GM18507 (cell line): Measurements from ENCODE around the gene LRRC73.
A peak's percentile ranks its signal among the peaks of the same experiment; 100 is the strongest.
"Not testable (repeated sequence)": the region's sequence is repeated elsewhere in the genome, so short reads cannot be mapped to it uniquely, and the experiment has no call there.

Experiments used
- DNase-seq: peaks from one replicate; pipeline ENCODE4 v3.0.0; 2011; ENCODE audit warnings: low read depth; ENCODE audit not compliant: insufficient read length; ENCODE audit errors: extremely low spot score
- FAIRE-seq: peaks from 2 replicates; lab custom pipeline; 2011; peaks lifted over from hg19 to GRCh38; lab: Jason Lieb, UNC

The LRRC73 gene

GRCh38 chr6:43515808-43516207, 5.7 kb upstream of the LRRC73 start:
- DNase-seq (no peak), FAIRE-seq (no peak)

GRCh38 chr6:43511824-43512415, 1.8 kb upstream of the LRRC73 start:
- FAIRE-seq, result no peak

GRCh38 chr6:43510827-43511163, 649 bp upstream of the LRRC73 start:
- FAIRE-seq, result no peak
- DNase-seq, result no peak

More at GRCh38 chr6:43511824-43512415, 1.8 kb upstream of the LRRC73 start:
- DNase-seq, result no peak

- FAIRE-seq, result no peak
- DNase-seq, result no peak
These were observed 783 bp downstream of the LRRC73 start for GRCh38 chr6:43509142-43509983.

- FAIRE-seq (no peak), DNase-seq (no peak)
These were observed 1.5 kb downstream of the LRRC73 start for GRCh38 chr6:43508481-43509141.

- DNase-seq (peak; percentile 57), FAIRE-seq (peak; percentile 95)
These were observed 3.3 kb downstream of the LRRC73 start for GRCh38 chr6:43506667-43507471.

GRCh38 chr6:43506171-43506570, 4.0 kb downstream of the LRRC73 start:
- DNase-seq (no peak), FAIRE-seq (no peak)

- no peak for FAIRE-seq
- no peak for DNase-seq
These were observed 4.4 kb downstream of the LRRC73 start for GRCh38 chr6:43505718-43506117.

- FAIRE-seq (no peak), DNase-seq (no peak)
These were observed 5.2 kb downstream of the LRRC73 start for GRCh38 chr6:43504756-43505593.

- DNase-seq, result no peak
- FAIRE-seq, result no peak
These were observed 6.7 kb downstream of the LRRC73 start for GRCh38 chr6:43503443-43503842.

- DNase-seq (no peak), FAIRE-seq (no peak)
These were observed 7.5 kb downstream of the LRRC73 start for GRCh38 chr6:43502666-43503065.

GRCh38 chr6:43500921-43501320, 9.2 kb downstream of the LRRC73 start:
- FAIRE-seq, result no peak

GRCh38 chr6:43499028-43499815, 10.9 kb downstream of the LRRC73 start:
- no peak for DNase-seq
- FAIRE-seq, result no peak

More at GRCh38 chr6:43500921-43501320, 9.2 kb downstream of the LRRC73 start:
- DNase-seq, result no peak

GRCh38 chr6:43498291-43498690, 11.9 kb downstream of the LRRC73 start:
- not testable (repeated sequence) for DNase-seq, FAIRE-seq

- no peak for FAIRE-seq
- DNase-seq, result no peak
These were observed 12.5 kb downstream of the LRRC73 start for GRCh38 chr6:43497689-43498088.

- FAIRE-seq (no peak), DNase-seq (no peak)
These were observed 13.1 kb downstream of the LRRC73 start for GRCh38 chr6:43497129-43497396.

- no peak for DNase-seq
- FAIRE-seq, result no peak
These were observed 13.6 kb downstream of the LRRC73 start for GRCh38 chr6:43496370-43497128.

GRCh38 chr6:43495409-43495941, 14.7 kb downstream of the LRRC73 start:
- no peak for FAIRE-seq
- DNase-seq, result no peak
